Stimulated activated CD4-positive, alpha-beta T cell treated with anti-CD3 and anti-CD28 coated beads, TNF-alpha, amount 100 ng/mL, for 48 hours (primary cell): ENCODE measurements around the gene PDZD2.
A peak's percentile ranks its signal among the peaks of the same experiment; 100 is the strongest.

ENCODE experiments used
- DNase-seq, 3 donors: peaks; one replicate each; pipeline ENCODE4 v3.0.0-alpha.2; 2020; ENCODE audit warnings: low read depth in 3 of 3

The PDZD2 gene

GRCh38 chr5:31824869-31825517, 186.1 kb downstream of the PDZD2 start:
- DNase-seq = no peak

GRCh38 chr5:31825518-31826068, 186.7 kb downstream of the PDZD2 start:
- DNase-seq = peak in 1 of 3 donors; percentile 30

- DNase-seq = no peak
Measured at GRCh38 chr5:31827867-31828266, 188.9 kb downstream of the PDZD2 start.

- no peak for DNase-seq
Measured at GRCh38 chr5:31832966-31833365, 194.0 kb downstream of the PDZD2 start.

GRCh38 chr5:31833710-31834109, 194.8 kb downstream of the PDZD2 start:
- no peak for DNase-seq

- DNase-seq = no peak
Measured at GRCh38 chr5:31844622-31845345, 205.9 kb downstream of the PDZD2 start.

GRCh38 chr5:31845361-31845760, 206.4 kb downstream of the PDZD2 start:
- DNase-seq = no peak

GRCh38 chr5:31846934-31847333, 208.0 kb downstream of the PDZD2 start:
- DNase-seq = no peak

- DNase-seq = no peak
Measured at GRCh38 chr5:31847354-31847753, 208.4 kb downstream of the PDZD2 start.

- no peak for DNase-seq
Measured at GRCh38 chr5:31850981-31851689, 212.2 kb downstream of the PDZD2 start.

- no peak for DNase-seq
Measured at GRCh38 chr5:31853398-31854135, 214.6 kb downstream of the PDZD2 start.

- DNase-seq = no peak
Measured at GRCh38 chr5:31854181-31855133, 215.5 kb downstream of the PDZD2 start.

GRCh38 chr5:31855134-31856040, 216.5 kb downstream of the PDZD2 start:
- DNase-seq = no peak

GRCh38 chr5:31859096-31859495, 220.2 kb downstream of the PDZD2 start:
- DNase-seq = no peak

GRCh38 chr5:31860278-31860677, 221.3 kb downstream of the PDZD2 start:
- DNase-seq = no peak

GRCh38 chr5:31860726-31861433, 221.9 kb downstream of the PDZD2 start:
- no peak for DNase-seq

- DNase-seq = no peak
Measured at GRCh38 chr5:31861601-31862000, 222.7 kb downstream of the PDZD2 start.

GRCh38 chr5:31863991-31864411, 225.1 kb downstream of the PDZD2 start:
- no peak for DNase-seq

GRCh38 chr5:31866166-31866565, 227.2 kb downstream of the PDZD2 start:
- no peak for DNase-seq
